ENCODE data around the gene POLR2H.

GRCh38 chr3:184360070-184360928 is 1.2 kb upstream of the POLR2H start:
- TF ChIP-seq CTCF (IDR thresholded peaks at IDR 0.05), result no peak
- no peak for TF ChIP-seq EP300 (IDR thresholded peaks at IDR 0.05)
- no peak for TF ChIP-seq POLR2A (IDR thresholded peaks at IDR 0.05)
